T-cell (primary cell): ENCODE measurements around the gene TTLL10. TPM values are rescaled to one million over a fixed set of nuclear protein-coding genes. Genes with fewer than 3 reads are reported as not detected.
"Not testable (repeated sequence)": the region's sequence is repeated elsewhere in the genome, so short reads cannot be mapped to it uniquely, and the experiment has no call there.

Experiments
- ATAC-seq, 4 experiments: fragments of 200-7000 bp in 3 of 4; fragments of 150-1000 bp in 1 of 4; cut with Tn5 transposase; replicated peaks in 1 of 4; 1 replicate in 3 of 4; 2 replicates in 1 of 4; pipeline ENCODE4 v1.10.0; 2021; ENCODE audit warnings: moderate library complexity in 3 of 4, mild to moderate bottlenecking in 2 of 4, moderate number of reproducible peaks in 1 of 4
- CTCF ChIA-PET, 2 donors: fragments of 300-600 bp; sonication (Branson Sonifier 250); formaldehyde crosslinking; loops; one replicate each; lab custom pipeline; 2022; ENCODE audit warnings: antibody characterized with exemption in 2 of 2; lab: Charles Lee
- POLR2A ChIA-PET, 2 donors: fragments of 300-600 bp; sonication (Branson Sonifier 250); formaldehyde crosslinking; loops; one replicate each; lab custom pipeline; 2022; ENCODE audit warnings: antibody characterized with exemption in 2 of 2; lab: Charles Lee
- DNase-seq, 35 experiments: peaks; one replicate each; pipeline versions ENCODE4 v3.0.0 to v3.0.0-alpha.2; 2013 to 2023
- H3K27ac ChIP-seq: one replicate; pipeline ENCODE4 v1.5.1; 2013; ENCODE audit warnings: low read length
- H3K27me3 ChIP-seq, 2 experiments: replicated peaks in 1 of 2; 1 replicate in 1 of 2; 2 replicates in 1 of 2; pipeline versions ENCODE4 v1.6.1 to v1.7.0; 2013; ENCODE audit warnings: low read length in 1 of 2, mixed read lengths in 1 of 2; ENCODE audit not compliant: control insufficient read depth in 2 of 2, insufficient read depth in 2 of 2; ENCODE audit errors: extremely low read depth in 1 of 2
- H3K36me3 ChIP-seq, 2 donors: 1 replicate in 1 of 2; 2 replicates in 1 of 2; pipeline versions ENCODE4 v1.6.1 to v1.7.0; 2013; ENCODE audit warnings: low read length in 1 of 2; ENCODE audit not compliant: control insufficient read depth in 2 of 2, insufficient read depth in 1 of 2; ENCODE audit errors: extremely low read depth in 1 of 2
- H3K4me1 ChIP-seq, 2 experiments: 1 replicate in 1 of 2; 2 replicates in 1 of 2; pipeline versions ENCODE4 v1.6.1 to v1.7.0; 2013; ENCODE audit warnings: low read length in 2 of 2, mixed read lengths in 1 of 2; ENCODE audit not compliant: insufficient read depth in 2 of 2, control insufficient read depth in 1 of 2; ENCODE audit errors: extremely low read depth in 1 of 2
- H3K4me3 ChIP-seq, 2 donors: 1 replicate in 1 of 2; 2 replicates in 1 of 2; pipeline versions ENCODE4 v1.5.1 to v1.7.0; 2013; ENCODE audit warnings: mild to moderate bottlenecking in 2 of 2, low read length in 1 of 2, moderate library complexity in 1 of 2; ENCODE audit not compliant: control insufficient read depth in 1 of 2; ENCODE audit errors: extremely low read depth in 1 of 2
- H3K9me3 ChIP-seq: 2 replicates; pipeline ENCODE4 v1.7.0; 2013
- H3K27ac Mint-ChIP-seq, 2 donors: one replicate each; pipeline ENCODE4 v1.8.0; 2020 to 2021; ENCODE audit warnings: mild to moderate bottlenecking in 2 of 2, mixed read lengths in 2 of 2
- H3K27me3 Mint-ChIP-seq, 2 donors: one replicate each; pipeline ENCODE4 v1.8.0; 2021 to 2022; ENCODE audit warnings: mixed read lengths in 2 of 2
- H3K36me3 Mint-ChIP-seq: one replicate; pipeline ENCODE4 v1.8.0; 2021; ENCODE audit warnings: mixed read lengths
- H3K4me1 Mint-ChIP-seq, 3 donors: one replicate each; pipeline ENCODE4 v1.8.0; 2020 to 2022; ENCODE audit warnings: mixed read lengths in 3 of 3, mild to moderate bottlenecking in 1 of 3
- H3K4me3 Mint-ChIP-seq, 3 donors: one replicate each; pipeline ENCODE4 v1.8.0; 2020 to 2022; ENCODE audit warnings: mild to moderate bottlenecking in 3 of 3, mixed read lengths in 3 of 3, moderate library complexity in 3 of 3
- H3K9me3 Mint-ChIP-seq, 3 donors: one replicate each; pipeline ENCODE4 v1.8.0; 2020 to 2022; ENCODE audit warnings: mixed read lengths in 3 of 3
- WGBS: methylation state at CpG from one replicate; pipeline ENCODE4 v1.1.5; 2013; ENCODE audit warnings: missing lambda C conversion rate; ENCODE audit not compliant: insufficient coverage; 5-methylcytosine and 5-hydroxymethylcytosine counted together
- total RNA-seq, 35 experiments: library from RNA in 6 of 35; stranded (reverse) in 6 of 35; fragments of 120-200 nt in 1 of 35; gene quantifications; one replicate each; pipeline versions ENCODE4 v1.2.1 to v1.2.4 and lab custom pipeline; 2013 to 2026

The TTLL10 gene
- total RNA-seq, 5 donors from 2014 or later (not counting 1 experiment from before 2014, with no cell fraction given) = 0.26 to 1.0 (median 0.47) TPM; not detected in 1

- Histone ChIP-seq H3K9me3 (no peaks in the 10 kb centered on the region), H3K4me3 (no peak overlapping the region), H3K27me3 (peaks cover 0 to 41% of the 10 kb centered on the region in 2 experiments), H3K4me1 (peaks cover 5 to 62% of the 10 kb centered on the region in 2 experiments), H3K27ac (no peak overlapping the region), H3K36me3 (no peaks in the 10 kb centered on the region)
- peak in 2 of 35 experiments; percentile 32 to 49 for DNase-seq
- Mint-ChIP-seq H3K36me3 (no peaks in the 10 kb centered on the region), H3K4me1 (peaks cover 10 to 31% (median 10%) of the 10 kb centered on the region in 3 donors), H3K9me3 (no peaks in the 10 kb centered on the region), H3K4me3 (no peak overlapping the region), H3K27ac (no peak overlapping the region), H3K27me3 (no peaks in the 10 kb centered on the region)
- WGBS = 83% methylated on average over 16 of the region's 25 CpGs
- no peak for ATAC-seq
- ChIA-PET CTCF (no interaction called here), POLR2A (no interaction called here)
These were observed 32.3 kb upstream of the TTLL10 start for GRCh38 chr1:1141244-1141910.

DNA sequence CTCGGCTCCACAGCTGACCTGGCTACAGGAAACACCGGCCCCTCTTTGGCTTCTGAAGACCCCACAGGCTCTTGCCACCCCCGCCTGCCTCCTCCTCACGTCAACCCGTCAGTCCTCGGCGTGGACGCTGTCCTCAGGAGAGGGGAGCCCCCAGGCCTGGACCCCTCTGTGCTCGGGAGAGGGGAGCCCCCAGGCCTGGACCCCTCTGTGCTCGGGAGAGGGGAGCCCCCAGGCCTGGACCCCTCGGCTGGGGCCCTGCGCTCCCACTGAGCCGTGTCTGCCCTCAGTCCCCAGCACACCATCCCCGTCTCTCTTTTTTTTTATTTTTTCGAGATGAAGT is 31.8 kb upstream of the TTLL10 start:
- ChIA-PET CTCF (no interaction called here), POLR2A (no interaction called here)
- no peak for DNase-seq
- H3K9me3 ChIP-seq = no peaks in the 10 kb centered on the region
- Mint-ChIP-seq H3K27ac (no peak overlapping the region), H3K27me3 (no peaks in the 10 kb centered on the region), H3K36me3 (no peaks in the 10 kb centered on the region), H3K9me3 (no peaks in the 10 kb centered on the region), H3K4me3 (no peak overlapping the region), H3K4me1 (peaks cover 10 to 28% (median 10%) of the 10 kb centered on the region in 3 donors)
- H3K27ac ChIP-seq = no peak overlapping the region
- 81% methylated on average over 11 of the region's 15 CpGs for WGBS
- H3K27me3 ChIP-seq = peaks cover 0 to 42% of the 10 kb centered on the region in 2 experiments
- H3K4me3 ChIP-seq = no peak overlapping the region
- H3K4me1 ChIP-seq = peaks cover 5 to 57% of the 10 kb centered on the region in 2 experiments
- no peaks in the 10 kb centered on the region for H3K36me3 ChIP-seq
- no peak for ATAC-seq

GRCh38 chr1:1142352-1142751 is 31.3 kb upstream of the TTLL10 start:
- H3K4me1 ChIP-seq = peaks cover 5 to 53% of the 10 kb centered on the region in 2 experiments
- peaks cover 0 to 42% of the 10 kb centered on the region in 2 experiments for H3K27me3 ChIP-seq
- H3K9me3 Mint-ChIP-seq, CTCF ChIA-PET, H3K9me3 ChIP-seq, H3K36me3 Mint-ChIP-seq, H3K4me3 Mint-ChIP-seq, H3K27me3 Mint-ChIP-seq, H3K36me3 ChIP-seq, H3K27ac ChIP-seq, H3K4me3 ChIP-seq, DNase-seq, POLR2A ChIA-PET, ATAC-seq: not testable (repeated sequence)
- Mint-ChIP-seq H3K27ac (peak overlapping the region in 1 of 2 donors; percentile 55), H3K4me1 (peaks cover 8 to 27% (median 9%) of the 10 kb centered on the region in 3 donors)
- 29% methylated on average over 10 of the region's 15 CpGs for WGBS

GRCh38 chr1:1142844-1143243 is 30.8 kb upstream of the TTLL10 start:
- Histone ChIP-seq H3K27me3 (peaks cover 0 to 40% of the 10 kb centered on the region in 2 experiments), H3K9me3 (no peaks in the 10 kb centered on the region), H3K4me3 (no peak overlapping the region), H3K36me3 (no peaks in the 10 kb centered on the region), H3K27ac (no peak overlapping the region), H3K4me1 (peaks cover 5 to 48% of the 10 kb centered on the region in 2 experiments)
- H3K36me3 Mint-ChIP-seq = no peaks in the 10 kb centered on the region
- ChIA-PET CTCF (no interaction called here), POLR2A (no interaction called here)
- H3K9me3 Mint-ChIP-seq = no peaks in the 10 kb centered on the region
- peaks cover 3 to 24% (median 7%) of the 10 kb centered on the region in 3 donors for H3K4me1 Mint-ChIP-seq
- ATAC-seq (no peak), DNase-seq (no peak)
- H3K27ac Mint-ChIP-seq = no peak overlapping the region
- H3K4me3 Mint-ChIP-seq = no peak overlapping the region
- H3K27me3 Mint-ChIP-seq = no peaks in the 10 kb centered on the region
- 73% methylated on average over 19 of the region's 19 CpGs for whole genome bisulfite sequencing

- Mint-ChIP-seq H3K27me3 (no peaks in the 10 kb centered on the region), H3K27ac (peak overlapping the region; percentile 89 to 96), H3K4me1 (peaks cover 0 to 19% (median 5%) of the 10 kb centered on the region in 3 donors), H3K4me3 (peak overlapping the region in 1 of 3 donors; percentile 59), H3K9me3 (no peaks in the 10 kb centered on the region), H3K36me3 (no peaks in the 10 kb centered on the region)
- no peak for ATAC-seq
- Histone ChIP-seq H3K36me3 (no peaks in the 10 kb centered on the region), H3K27me3 (peaks cover 0 to 39% of the 10 kb centered on the region in 2 experiments), H3K4me3 (no peak overlapping the region), H3K27ac (peak overlapping the region; percentile 92), H3K4me1 (peaks cover 5 to 42% of the 10 kb centered on the region in 2 experiments), H3K9me3 (no peaks in the 10 kb centered on the region)
- WGBS = 98% methylated on average over 5 of the region's 14 CpGs
- ChIA-PET POLR2A (no interaction called here), CTCF (no interaction called here)
- no peak for DNase-seq
These were observed 30.0 kb upstream of the TTLL10 start for GRCh38 chr1:1143636-1144035.

DNA sequence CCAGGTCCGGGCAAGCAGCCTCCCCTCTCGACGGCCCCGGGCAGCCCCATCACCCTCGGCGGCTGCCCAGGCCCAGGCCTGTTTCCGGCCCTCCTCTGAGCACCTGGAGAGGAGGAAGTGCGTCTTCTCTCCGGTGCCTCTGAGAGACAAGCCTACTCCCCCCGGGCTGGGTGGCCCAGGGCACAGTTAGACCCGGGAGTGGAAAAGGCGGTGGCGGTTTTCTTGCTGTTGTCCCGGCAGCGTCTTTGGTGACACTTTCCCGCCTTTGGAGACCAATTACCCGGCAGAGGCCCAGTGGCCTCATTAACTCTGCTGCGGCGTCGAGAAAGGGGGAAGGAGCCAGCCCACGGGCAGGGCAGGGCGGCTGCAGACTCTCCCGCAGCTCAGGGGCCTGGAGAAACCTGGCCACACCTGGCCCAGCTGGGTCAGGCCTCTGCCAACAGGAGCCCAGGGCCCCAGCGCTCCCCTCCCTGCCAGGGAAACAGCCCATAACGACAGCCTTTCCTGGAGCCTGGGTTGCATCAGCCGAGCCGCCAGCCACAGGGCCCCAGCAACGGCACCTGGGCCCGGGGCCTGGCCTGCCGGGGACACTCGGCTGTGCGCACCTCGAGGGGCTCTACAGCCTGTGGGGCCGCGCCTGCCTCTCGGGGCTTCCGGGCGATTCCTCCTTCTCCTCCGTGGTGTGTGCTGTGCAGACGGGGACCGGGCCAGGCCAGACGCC is 29.4 kb upstream of the TTLL10 start:
- H3K27me3 ChIP-seq = peaks cover 0 to 39% of the 10 kb centered on the region in 2 experiments
- Mint-ChIP-seq H3K4me3 (peak overlapping the region in 2 of 3 donors; percentile 21 to 59), H3K9me3 (no peaks in the 10 kb centered on the region), H3K27ac (peak overlapping the region; percentile 89 to 96), H3K27me3 (no peaks in the 10 kb centered on the region), H3K36me3 (no peaks in the 10 kb centered on the region), H3K4me1 (peaks cover 0 to 17% (median 5%) of the 10 kb centered on the region in 3 donors)
- DNase-seq (peak; percentile 38 to 77 (median 62)), ATAC-seq (peak; percentile 90 to 97 (median 94))
- peak overlapping the region; percentile 92 for H3K27ac ChIP-seq
- 13% methylated on average over 30 of the region's 42 CpGs for WGBS
- no peaks in the 10 kb centered on the region for H3K36me3 ChIP-seq
- H3K4me3 ChIP-seq = peak overlapping the region; percentile 10 to 27
- H3K4me1 ChIP-seq = peaks cover 5 to 39% of the 10 kb centered on the region in 2 experiments
- ChIA-PET CTCF (no interaction called here), POLR2A (no interaction called here)
- H3K9me3 ChIP-seq = no peaks in the 10 kb centered on the region
